Mesothelial cell of epicardium (in vitro differentiated cells): ENCODE results near the gene DIP2C. TPM values are rescaled to one million over a fixed set of nuclear protein-coding genes. Genes with fewer than 3 reads are reported as not detected.

Experiments
- DNase-seq, 2 experiments: peaks; one replicate each; pipeline ENCODE4 v3.0.0; 2021; ENCODE audit warnings: low spot score in 2 of 2; ENCODE audit not compliant: unreplicated experiment in 2 of 2
- H3K27ac Mint-ChIP-seq: 2 replicates; pipeline ENCODE4 v1.8.0; 2021; ENCODE audit warnings: mixed read lengths
- H3K27me3 Mint-ChIP-seq: 2 replicates; pipeline ENCODE4 v1.8.0; 2021; ENCODE audit warnings: low read depth, mixed read lengths
- H3K36me3 Mint-ChIP-seq: 2 replicates; pipeline ENCODE4 v1.8.0; 2021; ENCODE audit warnings: mixed read lengths
- H3K4me1 Mint-ChIP-seq: 2 replicates; pipeline ENCODE4 v1.8.0; 2021; ENCODE audit warnings: mixed read lengths
- H3K4me3 Mint-ChIP-seq: 2 replicates; pipeline ENCODE4 v1.8.0; 2021; ENCODE audit warnings: mild to moderate bottlenecking, moderate library complexity, mixed read lengths
- H3K9me3 Mint-ChIP-seq: 2 replicates; pipeline ENCODE4 v1.8.0; 2021; ENCODE audit warnings: mixed read lengths
- CTCF ChIP-seq: fragments of 200-600 bp; sonication (generic); IDR thresholded peaks from one replicate; pipeline ENCODE4 v1.5.0; 2021; ENCODE audit warnings: antibody characterized with exemption; ENCODE audit not compliant: unreplicated experiment
- total RNA-seq: library from RNA; stranded (reverse); gene quantifications from 3 replicates; pipeline ENCODE4 v1.2.1, GENCODE V29; 2021

The DIP2C gene
- total RNA-seq, 1 donor from 2014 or later: 30.3 TPM

- H3K9me3 Mint-ChIP-seq: no peaks in the 10 kb centered on the region
- H3K4me3 Mint-ChIP-seq: no peak overlapping the region
- TF ChIP-seq CTCF: no peak
These were observed 171.5 kb downstream of the DIP2C start for GRCh38 chr10:517872-518475.

GRCh38 chr10:517241-517830 is 172.1 kb downstream of the DIP2C start:
- no peak for DNase-seq
- no peak for TF ChIP-seq CTCF
- Mint-ChIP-seq H3K4me3 (no peak overlapping the region), H3K27ac (peak overlapping the region; percentile 57), H3K36me3 (no peaks in the 10 kb centered on the region), H3K27me3 (no peaks in the 10 kb centered on the region), H3K9me3 (no peaks in the 10 kb centered on the region), H3K4me1 (peaks cover 32% of the 10 kb centered on the region)

More at GRCh38 chr10:517872-518475, 171.5 kb downstream of the DIP2C start:
- Mint-ChIP-seq H3K36me3 (no peaks in the 10 kb centered on the region), H3K27me3 (no peaks in the 10 kb centered on the region), H3K27ac (no peak overlapping the region), H3K4me1 (peaks cover 32% of the 10 kb centered on the region)
- DNase-seq: no peak

GRCh38 chr10:516764-517163 is 172.7 kb downstream of the DIP2C start:
- H3K36me3 Mint-ChIP-seq: no peaks in the 10 kb centered on the region
- H3K4me3 Mint-ChIP-seq: no peak overlapping the region
- DNase-seq: no peak
- TF ChIP-seq CTCF: no peak
- no peaks in the 10 kb centered on the region for H3K9me3 Mint-ChIP-seq
- H3K27ac Mint-ChIP-seq: no peak overlapping the region
- no peaks in the 10 kb centered on the region for H3K27me3 Mint-ChIP-seq
- peaks cover 32% of the 10 kb centered on the region for H3K4me1 Mint-ChIP-seq

- Mint-ChIP-seq H3K4me1 (peaks cover 32% of the 10 kb centered on the region), H3K9me3 (no peaks in the 10 kb centered on the region), H3K27me3 (no peaks in the 10 kb centered on the region), H3K4me3 (no peak overlapping the region), H3K27ac (peak overlapping the region; percentile 64), H3K36me3 (no peaks in the 10 kb centered on the region)
- no peak for DNase-seq
- TF ChIP-seq CTCF: no peak
These were observed 173.8 kb downstream of the DIP2C start for GRCh38 chr10:515674-516073.

GRCh38 chr10:514137-514671 is 175.3 kb downstream of the DIP2C start:
- no peaks in the 10 kb centered on the region for H3K27me3 Mint-ChIP-seq
- no peak overlapping the region for H3K4me3 Mint-ChIP-seq
- H3K27ac Mint-ChIP-seq: peak overlapping the region; percentile 14
- H3K4me1 Mint-ChIP-seq: peaks cover 28% of the 10 kb centered on the region
- TF ChIP-seq CTCF: no peak
- no peak for DNase-seq
- H3K36me3 Mint-ChIP-seq: no peaks in the 10 kb centered on the region
- no peaks in the 10 kb centered on the region for H3K9me3 Mint-ChIP-seq
